OCI-LY3 (cell line): ENCODE measurements around the gene SIRT6.
"Not testable (repeated sequence)": the region's sequence is repeated elsewhere in the genome, so short reads cannot be mapped to it uniquely, and the experiment has no call there.

Experiments
- CTCF ChIP-seq: fragments of 200-600, 300-600 bp; sonication (generic); IDR thresholded peaks from 2 replicates; pipeline ENCODE4 v1.5.1; 2014; ENCODE audit warnings: antibody characterized with exemption, low read length, low read depth
- EZH2phosphoT487 ChIP-seq: fragments of 200-600 bp; shearing (Covaris generic); IDR thresholded peaks from 2 replicates; pipeline ENCODE4 v1.6.1; 2018; ENCODE audit warnings: antibody characterized with exemption, mixed run types, low read depth

DNA sequence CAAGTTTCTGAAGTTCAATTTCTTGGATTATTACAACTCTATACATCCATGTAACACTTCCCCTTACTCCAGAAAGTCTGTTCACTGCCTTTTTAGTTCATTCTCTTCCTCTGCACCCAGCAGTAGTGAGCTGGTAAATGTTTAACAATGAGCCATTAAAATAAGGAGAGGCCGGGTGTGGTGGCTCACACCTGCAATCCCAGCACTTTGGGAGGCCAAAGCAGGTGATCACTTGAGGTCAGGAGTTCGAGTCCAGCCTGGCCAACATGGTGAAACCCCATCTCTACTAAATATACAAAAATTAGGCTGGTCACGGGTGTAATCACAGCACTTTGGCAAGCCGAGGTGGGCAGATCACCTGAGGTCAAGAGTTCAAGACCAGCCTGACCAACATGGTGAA is 55.0 kb downstream of the SIRT6 start:
- not testable (repeated sequence) for TF ChIP-seq CTCF, EZH2phosphoT487
